ENCODE measurements around the gene RRP15. TPM values are rescaled to one million over a fixed set of nuclear protein-coding genes. Genes with fewer than 3 reads are reported as not detected.

The RRP15 gene
- total and polyA plus RNA-seq, 2 donors (not counting 1 experiment from before 2014, with no cell fraction given), result 6.9 to 8.6 TPM

- Histone ChIP-seq H3K9me3 (ENCODE audit: control insufficient read depth, insufficient read depth, low read depth, low read length) (no peaks in the 10 kb centered on the region), H3K4me2 (ENCODE audit: extremely low read depth, insufficient read depth, low read length) (peak overlapping the region; percentile 46), H2AFZ (ENCODE audit: low read length) (no peak overlapping the region), H4K20me1 (ENCODE audit: control insufficient read depth, extremely low read depth, insufficient read depth, low read length) (no peaks in the 10 kb centered on the region), H3K4me3 (replicated peaks in 1 of 4; ENCODE audit: control extremely low read depth in 1 of 4, insufficient read depth in 1 of 4, low read depth in 3 of 4, low read length in 4 of 4) (peak overlapping the region; percentile 28 to 82 (median 60)), H3K36me3 (ENCODE audit: control insufficient read depth, insufficient read depth, low read length) (no peaks in the 10 kb centered on the region), H3K9ac (ENCODE audit: insufficient read depth, low read length) (no peak overlapping the region), H3K4me1 (ENCODE audit: control insufficient read depth, extremely low read depth, insufficient read depth, low read length) (no peaks in the 10 kb centered on the region), H3K79me2 (ENCODE audit: control insufficient read depth, insufficient read depth, low read length) (peaks cover 7% of the 10 kb centered on the region), H3K27me3 (ENCODE audit: control insufficient read depth, insufficient read depth, low read length) (no peaks in the 10 kb centered on the region), H3K27ac (ENCODE audit: insufficient read depth, low read length) (peak overlapping the region; percentile 36)
- TF ChIP-seq CTCF (conservative IDR thresholded peaks at IDR 0.05 in 1 of 2, IDR thresholded peaks at IDR 0.05 in 1 of 2; ENCODE audit: low read depth in 1 of 2, low read length in 2 of 2) (no peak), EZH2 (IDR thresholded peaks at IDR 0.05; ENCODE audit: low read length, missing control alignments) (no peak)
- peak in 1 of 2 donors; percentile 44 for DNase-seq (ENCODE audit: low read depth in 2 of 2)
These were observed 63.6 kb downstream of the RRP15 start for GRCh38 chr1:218348628-218349071.

- Histone ChIP-seq H2AFZ (ENCODE audit: low read length) (no peak overlapping the region), H3K4me2 (ENCODE audit: extremely low read depth, insufficient read depth, low read length) (peak overlapping the region; percentile 46), H3K4me1 (ENCODE audit: control insufficient read depth, extremely low read depth, insufficient read depth, low read length) (no peaks in the 10 kb centered on the region), H3K27ac (ENCODE audit: insufficient read depth, low read length) (no peak overlapping the region), H3K27me3 (ENCODE audit: control insufficient read depth, insufficient read depth, low read length) (no peaks in the 10 kb centered on the region), H3K9ac (ENCODE audit: insufficient read depth, low read length) (peak overlapping the region; percentile 11), H3K79me2 (ENCODE audit: control insufficient read depth, insufficient read depth, low read length) (peaks cover 7% of the 10 kb centered on the region), H3K9me3 (ENCODE audit: control insufficient read depth, insufficient read depth, low read depth, low read length) (no peaks in the 10 kb centered on the region), H3K36me3 (ENCODE audit: control insufficient read depth, insufficient read depth, low read length) (no peaks in the 10 kb centered on the region), H3K4me3 (replicated peaks in 1 of 4; ENCODE audit: control extremely low read depth in 1 of 4, insufficient read depth in 1 of 4, low read depth in 3 of 4, low read length in 4 of 4) (peak overlapping the region; percentile 21 to 82 (median 60)), H4K20me1 (ENCODE audit: control insufficient read depth, extremely low read depth, insufficient read depth, low read length) (no peaks in the 10 kb centered on the region)
- peak in 1 of 2 donors; percentile 54 for DNase-seq (ENCODE audit: low read depth in 2 of 2)
- no peak for TF ChIP-seq CTCF (conservative IDR thresholded peaks at IDR 0.05 in 1 of 2, IDR thresholded peaks at IDR 0.05 in 1 of 2; ENCODE audit: low read depth in 1 of 2, low read length in 2 of 2)
- no peak for TF ChIP-seq EZH2 (IDR thresholded peaks at IDR 0.05; ENCODE audit: low read length, missing control alignments)
These were observed 64.4 kb downstream of the RRP15 start for GRCh38 chr1:218349348-218350034.

GRCh38 chr1:218350035-218350525 is 65.0 kb downstream of the RRP15 start:
- H3K27ac ChIP-seq (ENCODE audit: insufficient read depth, low read length), result no peak overlapping the region
- no peaks in the 10 kb centered on the region for H4K20me1 ChIP-seq (ENCODE audit: control insufficient read depth, extremely low read depth, insufficient read depth, low read length)
- H3K4me1 ChIP-seq (ENCODE audit: control insufficient read depth, extremely low read depth, insufficient read depth, low read length), result no peaks in the 10 kb centered on the region
- peak in 1 of 2 donors; percentile 49 for DNase-seq (ENCODE audit: low read depth in 2 of 2)
- no peaks in the 10 kb centered on the region for H3K36me3 ChIP-seq (ENCODE audit: control insufficient read depth, insufficient read depth, low read length)
- peak overlapping the region; percentile 46 for H3K4me2 ChIP-seq (ENCODE audit: extremely low read depth, insufficient read depth, low read length)
- no peaks in the 10 kb centered on the region for H3K27me3 ChIP-seq (ENCODE audit: control insufficient read depth, insufficient read depth, low read length)
- peak overlapping the region in 2 of 4 experiments; percentile 11 to 82 for H3K4me3 ChIP-seq (replicated peaks in 1 of 4; ENCODE audit: control extremely low read depth in 1 of 4, insufficient read depth in 1 of 4, low read depth in 3 of 4, low read length in 4 of 4)
- H2AFZ ChIP-seq (ENCODE audit: low read length), result no peak overlapping the region
- peaks cover 7% of the 10 kb centered on the region for H3K79me2 ChIP-seq (ENCODE audit: control insufficient read depth, insufficient read depth, low read length)
- H3K9me3 ChIP-seq (ENCODE audit: control insufficient read depth, insufficient read depth, low read depth, low read length), result no peaks in the 10 kb centered on the region
- H3K9ac ChIP-seq (ENCODE audit: insufficient read depth, low read length), result peak overlapping the region; percentile 9
- TF ChIP-seq CTCF (conservative IDR thresholded peaks at IDR 0.05 in 1 of 2, IDR thresholded peaks at IDR 0.05 in 1 of 2; ENCODE audit: low read depth in 1 of 2, low read length in 2 of 2) (no peak), EZH2 (IDR thresholded peaks at IDR 0.05; ENCODE audit: low read length, missing control alignments) (no peak)
